Measurements from ENCODE around the gene CIAO3. TPM values are rescaled to one million over a fixed set of nuclear protein-coding genes. Genes with fewer than 3 reads are reported as not detected.

CIAO3 gene
- polyA plus RNA-seq, 3 donors = 8.6 to 41.1 (median 11.8) TPM

DNA sequence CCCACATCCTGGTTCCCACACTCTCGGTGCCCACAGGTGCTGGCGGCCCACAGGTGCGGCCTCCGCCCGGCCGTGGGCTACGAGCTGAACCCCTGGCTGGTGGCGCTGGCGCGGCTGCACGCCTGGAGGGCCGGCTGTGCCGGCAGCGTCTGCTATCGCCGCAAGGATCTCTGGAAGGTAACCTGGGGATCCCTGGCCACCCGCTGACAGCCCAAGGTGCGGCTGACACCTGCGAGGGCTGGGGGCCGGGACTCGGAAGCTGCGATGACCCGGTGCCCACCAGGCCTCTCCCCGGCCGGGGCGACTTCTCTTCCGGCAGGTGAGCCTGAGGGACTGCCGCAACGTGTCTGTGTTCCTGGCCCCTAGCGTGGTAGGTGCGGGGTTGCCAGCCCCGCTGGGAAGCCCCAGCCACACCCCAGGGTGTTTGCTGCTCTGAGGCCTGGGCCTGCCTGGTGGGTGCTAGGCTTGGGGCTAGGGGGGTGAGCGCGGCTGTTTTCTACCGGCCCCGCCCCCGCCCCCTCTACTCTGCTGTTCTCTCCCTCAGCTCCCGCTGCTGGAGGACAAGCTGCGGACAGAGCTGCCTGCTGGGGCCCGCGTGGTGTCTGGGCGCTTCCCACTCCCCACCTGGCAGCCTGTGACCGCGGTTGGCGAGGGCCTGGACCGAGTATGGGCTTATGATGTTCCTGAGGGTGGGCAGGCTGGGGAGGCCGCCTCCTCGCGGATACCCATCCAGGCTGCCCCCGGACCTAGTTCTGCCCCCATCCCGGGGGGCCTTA lies 18.8 kb downstream of the CIAO3 start:
- no peak overlapping the region for H3K27ac Mint-ChIP-seq
- H3K27me3 Mint-ChIP-seq (ENCODE audit: low read depth in 3 of 3) = peaks cover 33 to 54% (median 42%) of the 10 kb centered on the region in 3 donors
- intact Hi-C loops (cut with micrococcal nuclease) = no loop called here
- DNase-seq = no peak
- H3K4me2 ChIP-seq (replicated peaks; ENCODE audit: extremely low read depth, low read length, poor library complexity, severe bottlenecking) = peak overlapping the region; percentile 100
- H3K27me3 ChIP-seq (ENCODE audit: control insufficient read depth in 2 of 2, insufficient read depth in 2 of 2, low read length in 2 of 2) = peaks cover 3 to 52% of the 10 kb centered on the region in 2 donors
- H3K4me1 Mint-ChIP-seq = peaks cover 14% of the 10 kb centered on the region
- H3K9ac ChIP-seq (ENCODE audit: insufficient read depth, low read length, poor library complexity, severe bottlenecking) = peak overlapping the region; percentile 72
- H3K9me3 ChIP-seq (replicated peaks in 1 of 2; ENCODE audit: control insufficient read depth in 1 of 2, insufficient read depth in 1 of 2, low read length in 2 of 2) = no peaks in the 10 kb centered on the region
- H3K9me3 Mint-ChIP-seq = peaks cover 0 to 1% (median 0%) of the 10 kb centered on the region in 7 donors
- H4K20me1 ChIP-seq (ENCODE audit: insufficient read depth, low read length) = peaks cover 20% of the 10 kb centered on the region
- H3K4me1 ChIP-seq (ENCODE audit: control insufficient read depth in 1 of 2, insufficient read depth in 2 of 2, low read length in 2 of 2) = peaks cover 22 to 36% of the 10 kb centered on the region in 2 donors
- TF ChIP-seq, protein P1, sequence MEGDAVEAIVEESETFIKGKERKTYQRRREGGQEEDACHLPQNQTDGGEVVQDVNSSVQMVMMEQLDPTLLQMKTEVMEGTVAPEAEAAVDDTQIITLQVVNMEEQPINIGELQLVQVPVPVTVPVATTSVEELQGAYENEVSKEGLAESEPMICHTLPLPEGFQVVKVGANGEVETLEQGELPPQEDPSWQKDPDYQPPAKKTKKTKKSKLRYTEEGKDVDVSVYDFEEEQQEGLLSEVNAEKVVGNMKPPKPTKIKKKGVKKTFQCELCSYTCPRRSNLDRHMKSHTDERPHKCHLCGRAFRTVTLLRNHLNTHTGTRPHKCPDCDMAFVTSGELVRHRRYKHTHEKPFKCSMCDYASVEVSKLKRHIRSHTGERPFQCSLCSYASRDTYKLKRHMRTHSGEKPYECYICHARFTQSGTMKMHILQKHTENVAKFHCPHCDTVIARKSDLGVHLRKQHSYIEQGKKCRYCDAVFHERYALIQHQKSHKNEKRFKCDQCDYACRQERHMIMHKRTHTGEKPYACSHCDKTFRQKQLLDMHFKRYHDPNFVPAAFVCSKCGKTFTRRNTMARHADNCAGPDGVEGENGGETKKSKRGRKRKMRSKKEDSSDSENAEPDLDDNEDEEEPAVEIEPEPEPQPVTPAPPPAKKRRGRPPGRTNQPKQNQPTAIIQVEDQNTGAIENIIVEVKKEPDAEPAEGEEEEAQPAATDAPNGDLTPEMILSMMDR (IDR thresholded peaks at IDR 0.05) = no peak
- H3K36me3 Mint-ChIP-seq = peaks cover 4 to 5% of the 10 kb centered on the region in 2 donors
- WGBS (ENCODE audit: insufficient coverage) = 89% methylated on average over 47 of the region's 51 CpGs
- H3K4me3 ChIP-seq (replicated peaks in 1 of 3; ENCODE audit: low read depth in 2 of 3, low read length in 3 of 3) = peak overlapping the region; percentile 16 to 88 (median 54)
- no peak overlapping the region for H2AFZ ChIP-seq (ENCODE audit: insufficient read depth, low read depth, low read length, poor library complexity, severe bottlenecking)
- H3K79me2 ChIP-seq (ENCODE audit: insufficient read depth, low read length) = no peaks in the 10 kb centered on the region
- peak overlapping the region; percentile 35 to 69 for H3K4me3 Mint-ChIP-seq
- H3K27ac ChIP-seq (ENCODE audit: low read depth in 1 of 2, low read length in 2 of 2) = no peak overlapping the region
- H3K36me3 ChIP-seq (replicated peaks in 1 of 2; ENCODE audit: control insufficient read depth in 1 of 2, insufficient read depth in 2 of 2, low read length in 2 of 2) = no peaks in the 10 kb centered on the region

DNA sequence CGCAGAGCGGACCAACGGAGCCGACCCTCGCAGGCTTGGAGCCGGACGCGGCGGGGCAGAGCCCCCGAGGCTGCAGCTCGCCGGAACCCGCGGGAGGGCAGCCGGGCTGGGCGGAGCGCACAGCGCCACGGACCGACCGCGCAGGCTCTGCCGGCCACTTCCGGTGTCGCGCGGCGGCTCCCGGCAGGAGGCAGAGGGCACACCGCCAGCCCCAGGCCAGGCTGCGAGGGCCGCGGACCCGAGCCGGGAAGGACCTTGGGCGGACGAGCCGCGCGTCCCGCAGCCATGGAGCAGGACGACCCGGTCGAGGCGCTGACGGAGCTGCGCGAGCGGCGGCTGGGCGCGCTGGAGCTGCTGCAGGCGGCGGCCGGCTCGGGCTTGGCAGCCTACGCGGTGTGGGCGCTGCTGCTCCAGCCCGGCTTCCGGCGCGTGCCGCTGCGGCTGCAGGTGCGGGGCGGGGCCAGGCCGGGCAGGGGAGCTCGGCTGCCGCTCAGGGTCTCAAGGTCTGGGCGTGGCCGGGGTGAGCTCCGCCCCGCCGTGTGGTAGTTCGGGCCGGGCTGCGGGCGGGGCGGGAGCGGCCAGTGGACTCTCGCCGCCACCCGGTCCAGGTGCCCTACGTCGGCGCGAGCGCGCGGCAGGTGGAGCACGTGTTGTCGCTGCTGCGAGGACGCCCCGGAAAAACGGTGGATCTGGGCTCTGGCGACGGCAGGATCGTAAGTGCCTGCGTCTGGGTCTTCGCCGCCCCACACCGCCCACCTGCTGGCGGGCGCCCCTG lies 19.6 kb downstream of the CIAO3 start, which contains the start of gene ANTKMT:
ANTKMT (plus strand) TSS at position 157 of the 775 bp plus-strand sequence; CDS start at position 286, 129 bp downstream.
- H3K9ac ChIP-seq (ENCODE audit: insufficient read depth, low read length, poor library complexity, severe bottlenecking) = peak within 1 kb of the TSS; percentile 72

More for the DNA sequence above, 19.6 kb downstream of the CIAO3 start, which contains the start of gene ANTKMT:
- peaks cover 14% of the 10 kb centered on the region for H3K4me1 Mint-ChIP-seq
- H3K27me3 ChIP-seq (ENCODE audit: control insufficient read depth in 2 of 2, insufficient read depth in 2 of 2, low read length in 2 of 2) = peaks cover 7 to 54% of the 10 kb centered on the region in 2 donors
- intact Hi-C loops (cut with micrococcal nuclease) = no loop called here
- DNase-seq = peak; percentile 56 to 62 (median 58)
- WGBS (ENCODE audit: insufficient coverage) = 9% methylated on average over 106 of the region's 106 CpGs
- TF ChIP-seq, protein P1 (IDR thresholded peaks at IDR 0.05) = no peak
- H3K79me2 ChIP-seq (ENCODE audit: insufficient read depth, low read length) = no peaks in the 10 kb centered on the region
- peak within 1 kb of the TSS in 2 of 7 donors; percentile 30 to 61 for H3K27ac Mint-ChIP-seq
- H2AFZ ChIP-seq (ENCODE audit: insufficient read depth, low read depth, low read length, poor library complexity, severe bottlenecking) = peak within 1 kb of the TSS; percentile 100
- peaks cover 0 to 3% (median 0%) of the 10 kb centered on the region in 7 donors for H3K9me3 Mint-ChIP-seq
- peak within 1 kb of the TSS; percentile 100 for H3K4me2 ChIP-seq (replicated peaks; ENCODE audit: extremely low read depth, low read length, poor library complexity, severe bottlenecking)
- peak within 1 kb of the TSS; percentile 79 to 87 for H3K4me3 Mint-ChIP-seq
- peaks cover 4 to 5% of the 10 kb centered on the region in 2 donors for H3K9me3 ChIP-seq (replicated peaks in 1 of 2; ENCODE audit: control insufficient read depth in 1 of 2, insufficient read depth in 1 of 2, low read length in 2 of 2)
- H3K27ac ChIP-seq (ENCODE audit: low read depth in 1 of 2, low read length in 2 of 2) = peak within 1 kb of the TSS in 1 of 2 donors; percentile 36
- H4K20me1 ChIP-seq (ENCODE audit: insufficient read depth, low read length) = peaks cover 20% of the 10 kb centered on the region
- H3K4me3 ChIP-seq (replicated peaks in 1 of 3; ENCODE audit: low read depth in 2 of 3, low read length in 3 of 3) = peak within 1 kb of the TSS; percentile 51 to 88 (median 54)
- H3K36me3 ChIP-seq (replicated peaks in 1 of 2; ENCODE audit: control insufficient read depth in 1 of 2, insufficient read depth in 2 of 2, low read length in 2 of 2) = no peaks in the 10 kb centered on the region
- H3K36me3 Mint-ChIP-seq = peaks cover 5 to 7% of the 10 kb centered on the region in 2 donors
- peaks cover 41 to 56% (median 41%) of the 10 kb centered on the region in 3 donors for H3K27me3 Mint-ChIP-seq (ENCODE audit: low read depth in 3 of 3)
- H3K4me1 ChIP-seq (ENCODE audit: control insufficient read depth in 1 of 2, insufficient read depth in 2 of 2, low read length in 2 of 2) = peaks cover 20 to 32% of the 10 kb centered on the region in 2 donors

All from CD14-positive monocyte (primary cell).